SK-N-SH (cell line): ENCODE measurements around the gene SPINK5. TPM values are rescaled to one million over a fixed set of nuclear protein-coding genes. Genes with fewer than 3 reads are reported as not detected.
"Not testable (repeated sequence)": the region's sequence is repeated elsewhere in the genome, so short reads cannot be mapped to it uniquely, and the experiment has no call there.

Experiments
- CTCF ChIA-PET: fragments of 300-600, 350-600 bp; formaldehyde crosslinking; extraction: SDS; loops from one replicate; lab custom pipeline; 2021; lab: Yijun Ruan, JAX
- POLR2A ChIA-PET: fragments of 350-600 bp; sonication (Branson Sonifier 250); formaldehyde crosslinking; extraction: SDS; loops from one replicate; lab custom pipeline; 2020; ENCODE audit warnings: antibody characterized with exemption, inconsistent platforms; lab: Yijun Ruan, JAX
- DNase-seq: peaks from one replicate; pipeline ENCODE4 v3.0.0; 2012
- H2AFZ ChIP-seq: fragments of 200-600 bp; sonication (generic); 2 replicates; pipeline ENCODE4 v1.8.1; 2016; ENCODE audit warnings: antibody characterized with exemption, mild to moderate bottlenecking, low read depth
- H3F3A ChIP-seq: fragments of 200-600 bp; sonication (generic); replicated peaks from 2 replicates; pipeline ENCODE3; 2016; ENCODE audit warnings: antibody characterized with exemption, mild to moderate bottlenecking; ENCODE audit not compliant: insufficient read depth
- H3K27ac ChIP-seq, 2 experiments: fragments of 200-500 bp in 1 of 2; fragments of 200-600 bp in 1 of 2; sonication (Bioruptor generic) in 1 of 2; sonication (generic), shearing (Covaris generic) in 1 of 2; 2 replicates each; pipeline versions ENCODE4 v1.5.1 to v1.6.1; 2014 to 2016; ENCODE audit warnings: low read depth in 2 of 2, inconsistent platforms in 1 of 2, low read length in 1 of 2, mild to moderate bottlenecking in 1 of 2, mixed read lengths in 1 of 2
- H3K27me3 ChIP-seq: fragments of 200-600 bp; sonication (generic), shearing (Covaris generic); 2 replicates; pipeline ENCODE4 v1.6.1; 2016; ENCODE audit warnings: mixed run types; ENCODE audit not compliant: insufficient read depth
- H3K36me3 ChIP-seq, 2 experiments: fragments of 200-500 bp in 1 of 2; fragments of 200-600 bp in 1 of 2; sonication (Bioruptor generic) in 1 of 2; sonication (generic) in 1 of 2; replicated peaks in 1 of 2; 2 replicates each; pipeline versions ENCODE3 to v1.5.1; 2014 to 2016; ENCODE audit warnings: low read length in 1 of 2, mild to moderate bottlenecking in 1 of 2; ENCODE audit not compliant: insufficient read depth in 2 of 2, control insufficient read depth in 1 of 2
- H3K4me1 ChIP-seq, 2 experiments: fragments of 200-500 bp in 1 of 2; fragments of 200-600 bp in 1 of 2; sonication (Bioruptor generic) in 1 of 2; sonication (generic), shearing (Covaris generic) in 1 of 2; 2 replicates each; pipeline versions ENCODE4 v1.5.1 to v1.6.1; 2014 to 2016; ENCODE audit warnings: low read depth in 1 of 2, low read length in 1 of 2, mixed run types in 1 of 2; ENCODE audit not compliant: insufficient read depth in 2 of 2, control insufficient read depth in 1 of 2
- H3K4me2 ChIP-seq: fragments of 200-600 bp; sonication (generic), shearing (Covaris generic); 2 replicates; pipeline ENCODE4 v1.6.1; 2017; ENCODE audit warnings: mixed run types
- H3K4me3 ChIP-seq, 2 experiments: fragments of 200-500 bp in 1 of 2; fragments of 200-600 bp in 1 of 2; sonication (Bioruptor generic) in 1 of 2; sonication (generic), shearing (Covaris generic) in 1 of 2; 2 replicates each; pipeline versions ENCODE4 v1.5.1 to v1.8.1; 2014 to 2016; ENCODE audit warnings: low read depth in 2 of 2, inconsistent platforms in 1 of 2, low read length in 1 of 2, mild to moderate bottlenecking in 1 of 2, mixed read lengths in 1 of 2, moderate library complexity in 1 of 2
- H3K79me2 ChIP-seq: fragments of 200-600 bp; sonication (generic); 2 replicates; pipeline ENCODE4 v1.8.1; 2017; ENCODE audit warnings: mild to moderate bottlenecking; ENCODE audit not compliant: insufficient read depth
- H3K9ac ChIP-seq: fragments of 200-600 bp; sonication (generic); 2 replicates; pipeline ENCODE4 v1.6.1; 2017; ENCODE audit warnings: mixed run types
- H3K9me2 ChIP-seq: fragments of 200-600 bp; sonication (generic); 2 replicates; pipeline ENCODE4 v1.6.1; 2017; ENCODE audit warnings: mixed run types
- H3K9me3 ChIP-seq: fragments of 200-600 bp; sonication (generic); 2 replicates; pipeline ENCODE4 v1.6.1; 2017; ENCODE audit warnings: mixed run types, mild to moderate bottlenecking, moderate library complexity
- H4K20me1 ChIP-seq: fragments of 200-600 bp; sonication (generic); 2 replicates; pipeline ENCODE4 v1.6.1; 2017; ENCODE audit warnings: mild to moderate bottlenecking, mixed run types; ENCODE audit not compliant: insufficient read depth
- ELF1 ChIP-seq: IDR thresholded peaks from 2 replicates; pipeline ENCODE4 v1.4.0; 2012
- EP300 ChIP-seq, 2 experiments: IDR thresholded peaks; 2 replicates each; pipeline versions ENCODE4 v1.4.0 to v1.6.1; 2012; ENCODE audit warnings: borderline replicate concordance in 1 of 2, low read depth in 1 of 2, low read length in 1 of 2
- EZH2phosphoT487 ChIP-seq: fragments of 200-600 bp; sonication (generic); IDR thresholded peaks from 2 replicates; pipeline ENCODE4 v1.6.1; 2017; ENCODE audit warnings: low read depth, mixed run types, mild to moderate bottlenecking, antibody characterized with exemption, moderate library complexity, borderline replicate concordance
- FOSL2 ChIP-seq: IDR thresholded peaks from 2 replicates; pipeline ENCODE4 v1.4.0; 2012; ENCODE audit warnings: low read depth, mild to moderate bottlenecking, moderate library complexity, borderline replicate concordance
- FOXM1 ChIP-seq: IDR thresholded peaks from 2 replicates; pipeline ENCODE4 v1.4.0; 2012; ENCODE audit warnings: low read depth, mild to moderate bottlenecking
- GATA2 ChIP-seq: sonication (generic); formaldehyde crosslinking; IDR thresholded peaks from 2 replicates; pipeline ENCODE4 v1.5.0; 2020; ENCODE audit warnings: mild to moderate bottlenecking, missing genetic modification reagents
- RAD21 ChIP-seq: IDR thresholded peaks from 2 replicates; pipeline ENCODE4 v1.6.1; 2012; ENCODE audit warnings: mild to moderate bottlenecking, low read length
- RFX5 ChIP-seq: IDR thresholded peaks from 2 replicates; pipeline ENCODE4 v1.6.1; 2012; ENCODE audit warnings: mild to moderate bottlenecking, improper control_type of control experiment, low read length
- RXRA ChIP-seq: IDR thresholded peaks from 2 replicates; pipeline ENCODE4 v1.4.0; 2012; ENCODE audit warnings: low read depth, mild to moderate bottlenecking, borderline replicate concordance
- SMC3 ChIP-seq: IDR thresholded peaks from 2 replicates; pipeline ENCODE4 v1.6.1; 2012; ENCODE audit warnings: low read depth, low read length, improper control_type of control experiment
- TCF12 ChIP-seq: IDR thresholded peaks from 2 replicates; pipeline ENCODE4 v1.4.0; 2012
- YY1 ChIP-seq: IDR thresholded peaks from 2 replicates; pipeline ENCODE4 v1.4.0; 2012; ENCODE audit warnings: low read depth, mild to moderate bottlenecking
- ZBTB33 ChIP-seq: IDR thresholded peaks from 2 replicates; pipeline ENCODE4 v1.4.0; 2012; ENCODE audit warnings: low read depth, borderline replicate concordance
- WGBS: methylation state at CpG from one replicate; pipeline ENCODE4 v1.1.6; 2017; ENCODE audit warnings: low lambda C conversion rate; 5-methylcytosine and 5-hydroxymethylcytosine counted together
- polyA plus RNA-seq, 3 experiments: library from polyadenylated mRNA; depleted of rRNA; stranded (reverse); fragments of >200 nt; gene quantifications; 2 replicates each; pipeline ENCODE4 v1.2.3, GENCODE V29; 2012

The SPINK5 gene
- polyA plus RNA-seq, 1 of the 3 experiments (the other 2 are of a cell fraction), result not detected

DNA sequence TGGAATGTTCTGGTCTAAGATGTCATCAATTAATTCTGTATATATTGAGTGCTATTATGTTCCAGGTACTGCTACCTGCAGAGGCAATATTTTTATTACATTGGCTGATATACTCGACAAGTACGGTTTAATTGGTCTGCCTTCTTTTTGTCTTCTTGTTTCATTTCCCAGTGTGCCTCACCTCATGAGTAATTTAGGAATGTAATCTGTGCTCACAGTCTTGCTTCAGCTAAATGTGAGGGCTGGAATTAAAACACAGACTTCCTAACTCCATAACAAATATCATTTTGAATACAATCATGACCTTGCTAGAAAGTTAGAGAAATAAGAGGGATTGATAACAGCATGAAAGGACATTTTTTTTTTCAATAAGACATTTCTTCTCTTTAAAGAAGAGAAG, 20.1 kb upstream of the SPINK5 start (continued):
- TF ChIP-seq ELF1, result no peak
- TF ChIP-seq YY1, result no peak
- TF ChIP-seq RAD21, result no peak
- no peak for TF ChIP-seq RXRA
- TF ChIP-seq EZH2phosphoT487, result no peak
- no peak for TF ChIP-seq GATA2 (CRISPR knock-in tag)
- no peak for TF ChIP-seq SMC3
- TF ChIP-seq FOSL2, result no peak
- no peak for TF ChIP-seq RFX5

DNA sequence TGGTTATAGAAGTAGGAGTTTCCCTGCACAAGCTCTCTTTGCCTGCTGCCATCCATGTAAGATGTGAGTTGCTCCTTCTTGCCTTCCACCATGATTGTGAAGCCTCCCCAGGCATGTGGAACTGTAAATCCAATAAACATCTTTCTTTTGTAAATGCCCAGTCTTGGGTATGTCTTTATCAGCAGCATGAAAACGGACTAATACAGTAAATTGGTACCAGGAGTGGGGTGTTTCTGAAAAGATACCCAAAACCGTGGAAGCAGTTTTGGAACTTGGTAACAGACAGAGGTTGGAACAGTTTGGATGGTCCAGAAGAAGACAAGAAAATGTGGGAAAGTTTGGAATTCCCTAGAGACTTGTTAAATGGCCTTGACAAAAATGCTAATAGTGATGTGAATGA, 8.6 kb upstream of the SPINK5 start:
- POLR2A ChIA-PET, H3F3A ChIP-seq, DNase-seq: not testable (repeated sequence)

GRCh38 chr5:148060309-148060708, 3.5 kb upstream of the SPINK5 start:
- no peaks in the 10 kb centered on the region for H3K9me3 ChIP-seq
- ChIA-PET POLR2A (no interaction called here), CTCF (no interaction called here)

More for the DNA sequence above, 8.6 kb upstream of the SPINK5 start:
- H2AFZ ChIP-seq, H3K9me3 ChIP-seq, H3K4me1 ChIP-seq, H3K9ac ChIP-seq, H3K9me2 ChIP-seq, H3K36me3 ChIP-seq, CTCF ChIA-PET, H3K27ac ChIP-seq, H3K27me3 ChIP-seq, H4K20me1 ChIP-seq, H3K4me2 ChIP-seq, H3K4me3 ChIP-seq, H3K79me2 ChIP-seq: not testable (repeated sequence)
- 2% methylated on average over 2 of the region's 2 CpGs for WGBS

More at GRCh38 chr5:148060309-148060708, 3.5 kb upstream of the SPINK5 start:
- Histone ChIP-seq H3K27me3 (no peaks in the 10 kb centered on the region; the same call in 1 of the 2 replicates), H3F3A (no peaks in the 10 kb centered on the region), H4K20me1 (no peaks in the 10 kb centered on the region), H3K4me3 (no peak overlapping the region), H2AFZ (no peak overlapping the region), H3K9ac (no peak overlapping the region), H3K9me2 (no peaks in the 10 kb centered on the region), H3K27ac (no peak overlapping the region), H3K79me2 (no peaks in the 10 kb centered on the region), H3K36me3 (no peaks in the 10 kb centered on the region), H3K4me2 (no peak overlapping the region), H3K4me1 (no peaks in the 10 kb centered on the region)
- no peak for TF ChIP-seq TCF12
- TF ChIP-seq EZH2phosphoT487, result no peak
- TF ChIP-seq ELF1, result no peak
- TF ChIP-seq RXRA, result no peak
- TF ChIP-seq ZBTB33, result no peak
- no peak for TF ChIP-seq FOXM1
- TF ChIP-seq EP300 (IDR thresholded peaks at IDR 0.05; ENCODE audit: borderline replicate concordance in 1 of 2, low read depth in 1 of 2, low read length in 1 of 2), result no peak
- 39% methylated on average over 2 of the region's 2 CpGs for WGBS
- no peak for DNase-seq
